ENCODE results near the gene SPINT1. TPM values are rescaled to one million over a fixed set of nuclear protein-coding genes. Genes with fewer than 3 reads are reported as not detected.
A peak's percentile ranks its signal among the peaks of the same experiment; 100 is the strongest.

The SPINT1 gene, protein sequence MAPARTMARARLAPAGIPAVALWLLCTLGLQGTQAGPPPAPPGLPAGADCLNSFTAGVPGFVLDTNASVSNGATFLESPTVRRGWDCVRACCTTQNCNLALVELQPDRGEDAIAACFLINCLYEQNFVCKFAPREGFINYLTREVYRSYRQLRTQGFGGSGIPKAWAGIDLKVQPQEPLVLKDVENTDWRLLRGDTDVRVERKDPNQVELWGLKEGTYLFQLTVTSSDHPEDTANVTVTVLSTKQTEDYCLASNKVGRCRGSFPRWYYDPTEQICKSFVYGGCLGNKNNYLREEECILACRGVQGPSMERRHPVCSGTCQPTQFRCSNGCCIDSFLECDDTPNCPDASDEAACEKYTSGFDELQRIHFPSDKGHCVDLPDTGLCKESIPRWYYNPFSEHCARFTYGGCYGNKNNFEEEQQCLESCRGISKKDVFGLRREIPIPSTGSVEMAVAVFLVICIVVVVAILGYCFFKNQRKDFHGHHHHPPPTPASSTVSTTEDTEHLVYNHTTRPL
- 100 to 1,000 TPM; 285 to 729 (median 580) TPM for total RNA-seq

DNA sequence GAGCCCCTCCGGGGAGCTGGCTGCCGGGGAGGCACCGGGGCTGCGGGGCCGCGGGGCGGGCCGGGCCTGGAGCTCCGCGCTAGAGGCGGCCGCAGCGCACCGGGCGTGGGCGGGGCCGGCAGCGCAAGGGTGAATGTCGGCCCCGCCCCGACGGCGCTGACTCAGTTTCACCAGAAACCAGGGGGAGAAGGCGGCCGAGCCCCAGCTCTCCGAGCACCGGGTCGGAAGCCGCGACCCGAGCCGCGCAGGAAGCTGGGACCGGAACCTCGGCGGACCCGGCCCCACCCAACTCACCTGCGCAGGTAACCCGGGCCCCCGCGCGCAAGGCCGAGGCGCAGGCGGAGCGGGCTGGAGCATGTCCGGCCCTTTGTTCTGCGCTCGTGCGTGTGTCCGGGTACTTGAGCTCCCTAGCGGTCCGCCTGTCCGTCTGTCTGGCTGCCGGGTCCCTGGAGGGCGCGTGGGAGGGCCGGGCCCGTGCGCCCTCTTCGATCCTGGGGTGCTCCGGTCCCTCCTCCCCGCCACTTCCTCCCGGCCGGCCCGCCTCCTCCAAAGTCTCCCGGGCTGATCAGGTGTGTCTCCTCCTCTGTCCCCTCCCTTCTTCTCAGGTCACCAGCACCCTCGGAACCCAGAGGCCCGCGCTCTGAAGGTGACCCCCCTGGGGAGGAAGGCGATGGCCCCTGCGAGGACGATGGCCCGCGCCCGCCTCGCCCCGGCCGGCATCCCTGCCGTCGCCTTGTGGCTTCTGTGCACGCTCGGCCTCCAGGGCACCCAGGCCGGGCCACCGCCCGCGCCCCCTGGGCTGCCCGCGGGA lies at the start of gene SPINT1:
TSS of gene SPINT1 (plus strand) at position 164 of the 811 bp plus-strand sequence. CDS start at position 671, 507 bp downstream.
- intact Hi-C loops (cut with DNase I; ENCODE audit: low total_unique reads): no loop called here
- H3K27me3 ChIP-seq: peaks cover 9% of the 10 kb centered on the region
- peak; percentile 44 to 78 (median 65) for TF ChIP-seq POLR2AphosphoS5 (IDR thresholded peaks at IDR 0.05)
- peak; percentile 89 for TF ChIP-seq POLR2A (IDR thresholded peaks at IDR 0.05)
- TF ChIP-seq, protein P1, sequence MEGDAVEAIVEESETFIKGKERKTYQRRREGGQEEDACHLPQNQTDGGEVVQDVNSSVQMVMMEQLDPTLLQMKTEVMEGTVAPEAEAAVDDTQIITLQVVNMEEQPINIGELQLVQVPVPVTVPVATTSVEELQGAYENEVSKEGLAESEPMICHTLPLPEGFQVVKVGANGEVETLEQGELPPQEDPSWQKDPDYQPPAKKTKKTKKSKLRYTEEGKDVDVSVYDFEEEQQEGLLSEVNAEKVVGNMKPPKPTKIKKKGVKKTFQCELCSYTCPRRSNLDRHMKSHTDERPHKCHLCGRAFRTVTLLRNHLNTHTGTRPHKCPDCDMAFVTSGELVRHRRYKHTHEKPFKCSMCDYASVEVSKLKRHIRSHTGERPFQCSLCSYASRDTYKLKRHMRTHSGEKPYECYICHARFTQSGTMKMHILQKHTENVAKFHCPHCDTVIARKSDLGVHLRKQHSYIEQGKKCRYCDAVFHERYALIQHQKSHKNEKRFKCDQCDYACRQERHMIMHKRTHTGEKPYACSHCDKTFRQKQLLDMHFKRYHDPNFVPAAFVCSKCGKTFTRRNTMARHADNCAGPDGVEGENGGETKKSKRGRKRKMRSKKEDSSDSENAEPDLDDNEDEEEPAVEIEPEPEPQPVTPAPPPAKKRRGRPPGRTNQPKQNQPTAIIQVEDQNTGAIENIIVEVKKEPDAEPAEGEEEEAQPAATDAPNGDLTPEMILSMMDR (IDR thresholded peaks at IDR 0.05): no peak
- no peaks in the 10 kb centered on the region for H3K36me3 ChIP-seq
- H3K27ac ChIP-seq: peak within 1 kb of the TSS; percentile 85 to 94 (median 92)
- peaks cover 0 to 46% (median 21%) of the 10 kb centered on the region in 4 donors for H3K4me1 ChIP-seq
- WGBS, 2 donors (ENCODE audit: low coverage in 1 of 2): 1% methylated on average over 32 of the region's 89 CpGs; no CpG with 5 or more reads in 1 of the 2 donors
- peak; percentile 82 for DNase-seq
- no peaks in the 10 kb centered on the region for H3K9me3 ChIP-seq
- peak within 1 kb of the TSS; percentile 46 to 73 (median 64) for H3K4me3 ChIP-seq
- in situ Hi-C loops (cut with MboI; ENCODE audit: low pct_ligation_motif_present in 1 of 4, low pct_unique_long_range_greater_than_20kb in 1 of 4, low sequenced_read_pairs in 3 of 4): no loop called here

DNA sequence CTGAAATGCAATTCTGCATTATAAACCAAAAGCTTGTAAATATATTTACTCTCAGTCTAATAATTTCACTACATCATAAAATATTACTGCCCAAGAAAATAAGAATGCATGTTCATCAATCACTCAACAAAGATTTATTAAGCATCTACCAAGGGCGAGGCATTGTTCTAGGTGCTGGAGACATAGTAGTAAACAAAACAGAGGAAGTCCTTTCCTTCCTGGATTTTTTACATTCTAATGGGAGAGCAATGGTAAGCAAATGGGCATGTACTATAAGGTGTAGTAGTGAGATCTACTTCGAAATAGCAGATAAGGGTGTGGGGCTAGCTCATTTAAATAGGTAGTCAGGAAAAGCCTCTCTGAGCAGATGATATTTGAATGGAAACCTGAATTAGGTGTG lies 47.8 kb upstream of the SPINT1 start:
- in situ Hi-C loops (cut with MboI; ENCODE audit: low pct_ligation_motif_present in 1 of 4, low pct_unique_long_range_greater_than_20kb in 1 of 4, low sequenced_read_pairs in 3 of 4): no loop called here
- peaks cover 0 to 61% (median 20%) of the 10 kb centered on the region in 4 donors for H3K4me1 ChIP-seq
- intact Hi-C loops (cut with DNase I; ENCODE audit: low total_unique reads): no loop called here
- TF ChIP-seq, protein P1 (IDR thresholded peaks at IDR 0.05): no peak
- no peak for TF ChIP-seq POLR2AphosphoS5 (IDR thresholded peaks at IDR 0.05)
- no peak for TF ChIP-seq EP300 (IDR thresholded peaks at IDR 0.05; ENCODE audit: low read depth)
- no peak for TF ChIP-seq POLR2A (IDR thresholded peaks at IDR 0.05)
- H3K9me3 ChIP-seq: no peaks in the 10 kb centered on the region
- H3K4me3 ChIP-seq: no peak overlapping the region
- no peaks in the 10 kb centered on the region for H3K36me3 ChIP-seq
- H3K27ac ChIP-seq: peak overlapping the region in 3 of 4 donors; percentile 2 to 78 (median 77)
- DNase-seq: no peak
- H3K27me3 ChIP-seq: no peaks in the 10 kb centered on the region
- 75 to 82% methylated on average over 2 of the region's 2 CpGs for WGBS, 2 donors (ENCODE audit: low coverage in 1 of 2)

DNA sequence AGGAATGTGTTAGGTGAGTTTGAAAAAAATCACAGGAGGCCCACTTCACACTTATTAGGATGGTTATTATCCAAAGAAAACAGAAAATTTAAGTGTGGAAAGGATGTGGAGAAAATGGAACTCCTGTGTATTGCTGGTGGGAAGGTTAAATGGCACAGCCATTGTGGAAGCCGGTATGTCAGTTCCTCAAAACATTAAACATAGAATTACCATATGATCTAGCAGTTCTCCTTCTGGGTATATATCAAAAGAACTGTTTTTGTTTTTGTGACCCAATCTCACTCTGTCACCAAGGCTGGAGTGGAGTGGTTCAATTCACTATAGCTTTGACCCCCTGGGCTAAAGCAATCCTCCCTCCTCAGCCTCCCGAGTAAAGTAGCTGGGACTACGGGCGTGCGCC lies 47.3 kb upstream of the SPINT1 start:
- Histone ChIP-seq H3K36me3 (no peaks in the 10 kb centered on the region), H3K9me3 (no peaks in the 10 kb centered on the region), H3K27ac (peak overlapping the region in 1 of 4 donors; percentile 78), H3K27me3 (no peaks in the 10 kb centered on the region), H3K4me1 (peaks cover 0 to 57% (median 20%) of the 10 kb centered on the region in 4 donors), H3K4me3 (no peak overlapping the region)
- no peak for DNase-seq
- TF ChIP-seq, protein P1 (IDR thresholded peaks at IDR 0.05): no peak
- no peak for TF ChIP-seq POLR2AphosphoS5 (IDR thresholded peaks at IDR 0.05)
- TF ChIP-seq EP300 (IDR thresholded peaks at IDR 0.05; ENCODE audit: low read depth): no peak
- TF ChIP-seq POLR2A (IDR thresholded peaks at IDR 0.05): no peak
- 92 to 100% methylated on average over 5 of the region's 5 CpGs for WGBS, 2 donors (ENCODE audit: low coverage in 1 of 2)
- in situ Hi-C loops (cut with MboI; ENCODE audit: low pct_ligation_motif_present in 1 of 4, low pct_unique_long_range_greater_than_20kb in 1 of 4, low sequenced_read_pairs in 3 of 4): no loop called here
- intact Hi-C loops (cut with DNase I; ENCODE audit: low total_unique reads): no loop called here

DNA sequence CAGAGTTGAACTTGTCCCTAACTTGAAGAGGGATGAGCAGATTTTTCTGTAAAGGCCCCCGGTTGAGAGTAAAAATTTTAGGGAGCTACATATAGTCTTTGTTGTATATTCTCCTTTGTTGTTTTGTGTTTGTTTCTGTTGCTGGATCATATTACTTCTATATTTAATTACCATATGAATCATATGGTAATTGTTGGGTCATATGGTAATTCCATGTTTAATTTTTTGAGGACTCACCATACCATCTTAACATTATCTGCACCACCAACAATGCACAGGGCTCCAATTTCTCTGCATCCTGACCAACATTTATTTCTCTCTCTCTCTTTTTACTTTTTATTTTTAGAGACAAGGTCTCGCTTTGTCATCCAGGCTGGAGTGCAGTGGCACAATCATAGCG lies 44.3 kb upstream of the SPINT1 start:
- intact Hi-C loops (cut with DNase I; ENCODE audit: low total_unique reads) (no loop called here), in situ Hi-C loops (cut with MboI; ENCODE audit: low pct_ligation_motif_present in 1 of 4, low pct_unique_long_range_greater_than_20kb in 1 of 4, low sequenced_read_pairs in 3 of 4) (no loop called here)
- Histone ChIP-seq H3K27me3 (no peaks in the 10 kb centered on the region), H3K27ac (no peak overlapping the region), H3K36me3 (no peaks in the 10 kb centered on the region), H3K9me3 (no peaks in the 10 kb centered on the region), H3K4me1 (peaks cover 0 to 40% (median 8%) of the 10 kb centered on the region in 4 donors), H3K4me3 (no peak overlapping the region)
- 94 to 97% methylated on average over 3 of the region's 3 CpGs for WGBS, 2 donors (ENCODE audit: low coverage in 1 of 2)
- DNase-seq: no peak
- TF ChIP-seq POLR2A (IDR thresholded peaks at IDR 0.05) (no peak), EP300 (IDR thresholded peaks at IDR 0.05; ENCODE audit: low read depth) (no peak), POLR2AphosphoS5 (IDR thresholded peaks at IDR 0.05) (no peak)
- TF ChIP-seq, protein P1 (IDR thresholded peaks at IDR 0.05): no peak

Data from transverse colon (tissue), 4 donors.